Measurements from ENCODE around the gene SLC16A12.

DNA sequence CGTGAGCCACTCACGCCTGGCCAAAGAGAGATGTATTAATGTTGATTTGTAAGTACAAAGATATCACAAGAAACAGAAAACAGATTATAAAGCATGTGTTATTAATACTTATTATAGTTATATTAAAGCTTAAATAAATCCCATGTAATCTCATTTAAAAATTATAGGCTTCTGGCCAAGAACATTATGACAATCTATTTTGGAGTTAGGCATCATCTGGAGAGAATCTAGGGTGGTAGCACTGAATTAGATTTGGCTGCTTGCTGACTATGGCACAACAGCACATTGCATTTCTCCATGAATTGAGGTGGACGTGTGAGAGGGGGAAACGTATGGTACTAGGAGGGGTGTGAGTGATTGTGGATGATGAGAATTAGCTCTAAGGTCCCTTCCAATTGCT lies 16.8 kb upstream of the SLC16A12 start:
- no peak for TF ChIP-seq POLR2A (IDR thresholded peaks at IDR 0.05)
- TF ChIP-seq, protein P1, sequence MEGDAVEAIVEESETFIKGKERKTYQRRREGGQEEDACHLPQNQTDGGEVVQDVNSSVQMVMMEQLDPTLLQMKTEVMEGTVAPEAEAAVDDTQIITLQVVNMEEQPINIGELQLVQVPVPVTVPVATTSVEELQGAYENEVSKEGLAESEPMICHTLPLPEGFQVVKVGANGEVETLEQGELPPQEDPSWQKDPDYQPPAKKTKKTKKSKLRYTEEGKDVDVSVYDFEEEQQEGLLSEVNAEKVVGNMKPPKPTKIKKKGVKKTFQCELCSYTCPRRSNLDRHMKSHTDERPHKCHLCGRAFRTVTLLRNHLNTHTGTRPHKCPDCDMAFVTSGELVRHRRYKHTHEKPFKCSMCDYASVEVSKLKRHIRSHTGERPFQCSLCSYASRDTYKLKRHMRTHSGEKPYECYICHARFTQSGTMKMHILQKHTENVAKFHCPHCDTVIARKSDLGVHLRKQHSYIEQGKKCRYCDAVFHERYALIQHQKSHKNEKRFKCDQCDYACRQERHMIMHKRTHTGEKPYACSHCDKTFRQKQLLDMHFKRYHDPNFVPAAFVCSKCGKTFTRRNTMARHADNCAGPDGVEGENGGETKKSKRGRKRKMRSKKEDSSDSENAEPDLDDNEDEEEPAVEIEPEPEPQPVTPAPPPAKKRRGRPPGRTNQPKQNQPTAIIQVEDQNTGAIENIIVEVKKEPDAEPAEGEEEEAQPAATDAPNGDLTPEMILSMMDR (IDR thresholded peaks at IDR 0.05): no peak
